Measurements from ENCODE around the gene GNG3.

- no peak for TF ChIP-seq CEBPB (IDR thresholded peaks at IDR 0.05; ENCODE audit: low read depth, low read length)
- no peak for TF ChIP-seq SP4 (IDR thresholded peaks at IDR 0.05; ENCODE audit: low read length)
- TF ChIP-seq, protein P1, sequence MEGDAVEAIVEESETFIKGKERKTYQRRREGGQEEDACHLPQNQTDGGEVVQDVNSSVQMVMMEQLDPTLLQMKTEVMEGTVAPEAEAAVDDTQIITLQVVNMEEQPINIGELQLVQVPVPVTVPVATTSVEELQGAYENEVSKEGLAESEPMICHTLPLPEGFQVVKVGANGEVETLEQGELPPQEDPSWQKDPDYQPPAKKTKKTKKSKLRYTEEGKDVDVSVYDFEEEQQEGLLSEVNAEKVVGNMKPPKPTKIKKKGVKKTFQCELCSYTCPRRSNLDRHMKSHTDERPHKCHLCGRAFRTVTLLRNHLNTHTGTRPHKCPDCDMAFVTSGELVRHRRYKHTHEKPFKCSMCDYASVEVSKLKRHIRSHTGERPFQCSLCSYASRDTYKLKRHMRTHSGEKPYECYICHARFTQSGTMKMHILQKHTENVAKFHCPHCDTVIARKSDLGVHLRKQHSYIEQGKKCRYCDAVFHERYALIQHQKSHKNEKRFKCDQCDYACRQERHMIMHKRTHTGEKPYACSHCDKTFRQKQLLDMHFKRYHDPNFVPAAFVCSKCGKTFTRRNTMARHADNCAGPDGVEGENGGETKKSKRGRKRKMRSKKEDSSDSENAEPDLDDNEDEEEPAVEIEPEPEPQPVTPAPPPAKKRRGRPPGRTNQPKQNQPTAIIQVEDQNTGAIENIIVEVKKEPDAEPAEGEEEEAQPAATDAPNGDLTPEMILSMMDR (IDR thresholded peaks at IDR 0.05; ENCODE audit: control extremely low read depth in 1 of 3, insufficient read depth in 1 of 3, low read depth in 1 of 3, low read length in 3 of 3), result no peak
- no peak for TF ChIP-seq TEAD4 (IDR thresholded peaks at IDR 0.05; ENCODE audit: low read depth, low read length)
- TF ChIP-seq JUND (IDR thresholded peaks at IDR 0.05; ENCODE audit: low read length), result no peak
Observed at GRCh38 chr11:62706850-62707247, 627 bp upstream of the GNG3 start.
